Spleen (tissue), 11 donors: ENCODE data around the gene ATXN7. TPM values are rescaled to one million over a fixed set of nuclear protein-coding genes. Genes with fewer than 3 reads are reported as not detected.

ENCODE experiments used
- DNase-seq: peaks from one replicate; pipeline ENCODE4 v3.0.0-alpha.2; 2020
- H3K27ac ChIP-seq, 8 donors: fragments of 200-600 bp; sonication (generic) in 7 of 8; 1 replicate in 4 of 8; 2 replicates in 4 of 8; pipeline versions ENCODE4 v1.5.0 to v1.8.0; 2016 to 2021; ENCODE audit warnings: inconsistent platforms in 4 of 8, mild to moderate bottlenecking in 4 of 8, moderate library complexity in 1 of 8
- H3K27me3 ChIP-seq, 7 donors: fragments of 200-600 bp; sonication (generic) in 6 of 7; replicated peaks in 1 of 7; 1 replicate in 4 of 7; 2 replicates in 3 of 7; pipeline versions ENCODE4 v1.5.0 to v1.8.0; 2016 to 2021; ENCODE audit warnings: inconsistent platforms in 3 of 7, mild to moderate bottlenecking in 1 of 7
- H3K36me3 ChIP-seq, 6 donors: fragments of 200-600 bp; sonication (generic) in 5 of 6; 1 replicate in 4 of 6; 2 replicates in 2 of 6; pipeline versions ENCODE4 v1.5.0 to v1.8.0; 2016 to 2021; ENCODE audit warnings: inconsistent platforms in 2 of 6
- H3K4me1 ChIP-seq, 6 donors: fragments of 200-600 bp; sonication (generic) in 5 of 6; 1 replicate in 3 of 6; 2 replicates in 3 of 6; pipeline versions ENCODE4 v1.5.0 to v1.8.0; 2016 to 2021; ENCODE audit warnings: inconsistent platforms in 3 of 6
- H3K4me3 ChIP-seq, 8 donors: fragments of 200-600 bp; sonication (generic) in 7 of 8; 1 replicate in 4 of 8; 2 replicates in 4 of 8; pipeline versions ENCODE4 v1.5.0 to v1.8.0; 2016 to 2021; ENCODE audit warnings: inconsistent platforms in 4 of 8, mild to moderate bottlenecking in 4 of 8, moderate library complexity in 2 of 8
- H3K9me3 ChIP-seq, 8 donors: fragments of 200-600 bp; sonication (generic) in 7 of 8; 1 replicate in 4 of 8; 2 replicates in 4 of 8; pipeline versions ENCODE4 v1.5.0 to v1.8.0; 2016 to 2021; ENCODE audit warnings: inconsistent platforms in 4 of 8
- CTCF ChIP-seq, 11 experiments: fragments of 200-600 bp in 7 of 11; fragments of 450-650 bp in 4 of 11; sonication (generic) in 4 of 11; IDR thresholded peaks in 8 of 11; conservative IDR thresholded peaks in 3 of 11; 1 replicate in 7 of 11; 2 replicates in 4 of 11; pipeline versions ENCODE4 v1.4.0 to v1.8.0; 2016 to 2021; ENCODE audit warnings: antibody characterized with exemption in 11 of 11, inconsistent platforms in 4 of 11, mild to moderate bottlenecking in 1 of 11
- POLR2A ChIP-seq, 3 donors: fragments of 450-650 bp; IDR thresholded peaks; one replicate each; pipeline ENCODE4 v1.5.1; 2017; ENCODE audit warnings: antibody characterized with exemption in 3 of 3, mild to moderate bottlenecking in 1 of 3
- POLR2AphosphoS5 ChIP-seq, 3 donors: sonication (generic); formaldehyde crosslinking; IDR thresholded peaks; one replicate each; pipeline ENCODE4 v1.5.1; 2017; ENCODE audit warnings: antibody characterized with exemption in 3 of 3
- WGBS, 5 donors: extraction: QIAGEN DNeasy Blood & Tissue Kit in 3 of 5; methylation state at CpG; one replicate each; pipeline versions ENCODE4 v1.1.5 to v1.1.7; 2013 to 2018; 5-methylcytosine and 5-hydroxymethylcytosine counted together
- intact Hi-C: fragments of 100-400 bp; cut with DNase I; formaldehyde crosslinking; loops from one replicate; pipeline ENCODE4 v1.15.0; 2023; ENCODE audit warnings: low total_unique reads
- polyA plus RNA-seq, 3 donors: library from polyadenylated mRNA; stranded (reverse); fragments of 200-250 nt; gene quantifications; one replicate each; pipeline ENCODE4 v1.2.1, GENCODE V29; 2013
- total RNA-seq, 7 donors: library from RNA; depleted of rRNA in 3 of 7; stranded (reverse); fragments of >200 nt in 3 of 7; fragmentation: NEBNext Ultra II Directional in 4 of 7; extraction: Animal tissue kit (Norgen Biotek cat#: 25700) in 4 of 7; gene quantifications; one replicate each; pipeline versions ENCODE4 v1.1.0 to v1.2.1, GENCODE V29; 2016 to 2021
- donor health status: healthy with polysubstance abuse.
- donor health status: DM: no; HTN: no; CAD: no; lungs with moderate emphysema.
- donor health status: DM: no; HTN: no; CAD: no.
- donor health status: Bipolar disorder and iron deficiency.
- donor health status: healthy.
- donor health status: DM: no; HTN: no; CAD: no.
- donor health status: DM: yes; HTN: yes; CAD: no.

Gene ATXN7
- total and polyA plus RNA-seq, 10 donors, result 1.9 to 91.8 (median 54.7) TPM

GRCh38 chr3:64021922-64022321 lies 158.3 kb downstream of the ATXN7 start:
- DNase-seq, result no peak
- peak overlapping the region in 5 of 8 donors; percentile 85 to 89 (median 87) for H3K27ac ChIP-seq
- H3K4me1 ChIP-seq, result peaks cover 18 to 55% (median 37%) of the 10 kb centered on the region in 6 donors
- no peaks in the 10 kb centered on the region for H3K9me3 ChIP-seq
- peak overlapping the region in 6 of 8 donors; percentile 62 to 97 (median 84) for H3K4me3 ChIP-seq
- H3K36me3 ChIP-seq, result peaks cover 0 to 53% (median 37%) of the 10 kb centered on the region in 6 donors
- WGBS, 5 donors, result 51 to 63% (median 54%) methylated on average over 6 of the region's 6 CpGs
- H3K27me3 ChIP-seq, result peaks cover 0 to under 1% (median 0%) of the 10 kb centered on the region in 7 donors
- intact Hi-C loops, result no loop called here
- no peak for TF ChIP-seq POLR2AphosphoS5 (IDR thresholded peaks at IDR 0.05)
- peak in 1 of 11 experiments; percentile 20 for TF ChIP-seq CTCF (IDR thresholded peaks at IDR 0.05 in 8 of 11, conservative IDR thresholded peaks at IDR 0.05 in 3 of 11)

GRCh38 chr3:64022451-64023186 lies 159.0 kb downstream of the ATXN7 start:
- peak overlapping the region; percentile 62 to 97 (median 79) for H3K4me3 ChIP-seq
- no peak for TF ChIP-seq POLR2A (IDR thresholded peaks at IDR 0.05)
- no peak for TF ChIP-seq POLR2AphosphoS5 (IDR thresholded peaks at IDR 0.05)
- TF ChIP-seq CTCF (IDR thresholded peaks at IDR 0.05 in 8 of 11, conservative IDR thresholded peaks at IDR 0.05 in 3 of 11), result no peak
- 14 to 25% (median 20%) methylated on average over 19 to 24 of the region's 24 CpGs for WGBS, 5 donors
- H3K36me3 ChIP-seq, result peaks cover 0 to 46% (median 30%) of the 10 kb centered on the region in 6 donors
- H3K9me3 ChIP-seq, result no peaks in the 10 kb centered on the region
- H3K27ac ChIP-seq, result peak overlapping the region; percentile 72 to 89 (median 86)
- DNase-seq, result peak; percentile 76
- peaks cover 18 to 48% (median 37%) of the 10 kb centered on the region in 6 donors for H3K4me1 ChIP-seq
- H3K27me3 ChIP-seq, result peaks cover 0 to 8% (median 0%) of the 10 kb centered on the region in 7 donors
- intact Hi-C loops, result no loop called here

GRCh38 chr3:64023187-64023860 lies 159.7 kb downstream of the ATXN7 start, which contains the start of gene PSMD6:
Gene PSMD6 (minus strand): TSS chr3:64023494. CDS start chr3:64023419, 75 bp downstream.
- Histone ChIP-seq H3K4me1 (peaks cover 18 to 47% (median 36%) of the 10 kb centered on the region in 6 donors), H3K27ac (peak within 1 kb of the TSS; percentile 72 to 89 (median 86)), H3K9me3 (no peaks in the 10 kb centered on the region), H3K36me3 (peaks cover 0 to 39% (median 23%) of the 10 kb centered on the region in 6 donors), H3K27me3 (peaks cover 0 to 14% (median 0%) of the 10 kb centered on the region in 7 donors), H3K4me3 (peak within 1 kb of the TSS; percentile 62 to 97 (median 79))
- DNase-seq, result peak; percentile 99
- intact Hi-C loops, result no loop called here
- TF ChIP-seq CTCF (IDR thresholded peaks at IDR 0.05 in 8 of 11, conservative IDR thresholded peaks at IDR 0.05 in 3 of 11), result peak; percentile 90 to 100 (median 99)
- peak; percentile 86 to 94 (median 86) for TF ChIP-seq POLR2AphosphoS5 (IDR thresholded peaks at IDR 0.05)
- no peak for TF ChIP-seq POLR2A (IDR thresholded peaks at IDR 0.05)
- 2 to 8% (median 3%) methylated on average over 15 to 59 of the region's 59 CpGs for WGBS, 5 donors
